HG03066 (cell line): Measurements from ENCODE around the gene TTC9B.
"Not testable (repeated sequence)": the region's sequence is repeated elsewhere in the genome, so short reads cannot be mapped to it uniquely, and the experiment has no call there.

Source experiments
- ATAC-seq: cut with Tn5 transposase; IDR thresholded peaks from one replicate; pipeline ENCODE4 v1.9.1; 2021; ENCODE audit warnings: low read depth; ENCODE audit not compliant: unreplicated experiment

Gene TTC9B

DNA sequence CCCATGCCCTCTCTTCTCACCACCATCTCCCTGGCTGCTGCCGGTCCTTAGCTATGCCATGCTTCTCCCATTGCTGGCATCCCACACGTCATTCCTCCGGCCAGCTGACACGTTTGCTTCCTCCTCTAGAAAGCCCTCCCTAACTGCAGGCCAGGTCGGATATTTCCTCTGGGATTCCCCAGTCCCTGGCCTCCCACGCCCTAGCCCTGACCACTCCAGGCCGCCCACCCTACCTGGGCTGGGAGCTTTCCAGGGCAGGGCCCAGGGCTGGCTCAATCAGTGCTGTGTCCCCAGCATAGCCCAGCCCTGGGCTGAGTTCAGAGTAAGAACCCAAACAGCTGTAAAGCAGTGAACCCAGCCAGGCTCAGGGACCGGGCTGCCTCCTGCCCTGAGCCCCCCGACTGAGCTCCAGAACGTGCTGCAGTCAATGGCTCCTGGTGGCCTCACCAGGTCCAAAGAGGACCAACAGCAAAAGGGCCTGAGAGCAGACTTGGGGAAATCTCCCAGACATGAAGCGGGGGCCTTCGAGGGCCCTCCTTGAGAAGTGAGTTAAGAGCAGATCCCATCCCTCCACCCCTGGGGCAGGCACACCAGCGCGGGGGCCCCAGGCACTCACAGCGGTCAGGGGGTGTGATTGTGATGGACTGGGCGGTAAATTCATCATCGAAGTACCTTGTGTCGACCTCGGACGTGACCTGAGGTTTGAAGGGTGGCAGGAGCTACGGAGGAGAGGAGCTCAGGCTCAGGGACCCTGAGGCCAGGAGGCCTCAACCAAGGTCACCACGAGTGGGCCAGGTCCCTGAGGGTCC is 16.4 kb upstream of the TTC9B start:
- ATAC-seq, result no peak

DNA sequence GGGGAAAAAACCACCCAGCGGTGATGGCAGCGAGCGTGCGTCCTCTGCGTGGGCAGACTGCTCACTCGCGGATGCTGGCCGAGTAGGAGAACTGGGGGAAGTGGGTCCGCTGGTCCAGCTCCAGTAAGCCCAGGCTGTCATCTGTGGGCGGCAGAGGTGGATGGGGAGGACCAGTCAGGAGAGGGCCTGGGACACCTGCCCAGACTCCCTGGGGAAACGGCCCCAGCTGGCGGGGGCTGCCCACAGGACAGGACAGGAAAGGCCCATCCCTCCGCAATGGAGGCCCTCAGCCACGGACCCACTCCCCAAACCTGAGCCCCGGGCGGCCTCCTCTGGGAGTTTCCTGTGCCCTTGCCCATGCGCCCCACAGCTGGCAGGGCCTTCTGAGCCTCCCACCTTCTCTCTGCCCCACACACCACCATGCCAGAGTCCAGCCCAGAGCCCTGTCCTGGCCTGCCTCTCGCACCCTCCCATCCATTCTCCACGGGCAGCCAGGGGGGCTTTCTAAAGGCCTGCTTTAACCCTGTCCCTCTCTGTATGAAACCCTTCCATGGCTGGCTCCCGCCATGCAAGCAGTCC is 15.7 kb upstream of the TTC9B start:
- ATAC-seq, result no peak

DNA sequence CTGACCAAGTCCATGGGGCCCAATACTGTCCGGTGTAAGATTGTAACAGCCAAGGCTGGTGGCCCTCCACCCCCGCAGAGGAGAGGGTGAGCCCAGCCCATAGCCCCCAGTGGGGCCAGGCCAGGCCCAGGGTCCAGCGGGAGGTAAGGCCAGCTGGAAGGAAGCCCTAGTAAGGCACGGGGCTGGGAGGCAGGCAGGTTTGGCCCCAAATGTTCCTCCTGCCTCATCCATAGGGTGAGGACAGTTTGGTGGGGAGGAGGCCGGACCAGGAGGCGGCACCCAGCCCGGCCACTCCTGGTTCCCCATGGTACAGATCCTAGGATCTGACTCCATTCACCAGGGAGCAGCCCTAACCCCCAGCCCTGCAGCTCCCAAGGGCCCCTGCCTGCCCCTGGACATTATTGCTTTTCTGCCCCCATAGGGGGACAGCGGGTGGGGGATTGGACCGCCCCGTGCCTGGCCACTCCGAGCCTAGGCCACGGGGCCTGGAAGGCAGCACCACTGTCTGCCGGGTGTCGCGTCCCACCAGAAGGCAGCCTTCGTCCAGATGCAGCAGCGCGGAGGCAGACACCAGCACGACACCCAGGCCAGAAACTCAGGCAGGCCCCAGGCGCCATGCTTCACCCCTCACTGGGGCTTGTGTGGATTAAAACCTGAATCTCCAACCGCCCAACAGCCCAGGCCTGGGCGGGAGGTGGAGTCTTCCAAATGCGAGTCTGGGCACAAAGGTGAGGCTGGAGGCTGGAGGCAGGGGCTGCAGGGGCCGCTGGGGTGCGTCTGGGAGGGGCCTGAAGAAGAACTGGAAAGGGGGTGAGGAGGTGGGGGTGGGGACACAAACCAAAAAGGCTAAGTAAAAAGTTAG is 15.0 kb upstream of the TTC9B start:
- no peak for ATAC-seq

DNA sequence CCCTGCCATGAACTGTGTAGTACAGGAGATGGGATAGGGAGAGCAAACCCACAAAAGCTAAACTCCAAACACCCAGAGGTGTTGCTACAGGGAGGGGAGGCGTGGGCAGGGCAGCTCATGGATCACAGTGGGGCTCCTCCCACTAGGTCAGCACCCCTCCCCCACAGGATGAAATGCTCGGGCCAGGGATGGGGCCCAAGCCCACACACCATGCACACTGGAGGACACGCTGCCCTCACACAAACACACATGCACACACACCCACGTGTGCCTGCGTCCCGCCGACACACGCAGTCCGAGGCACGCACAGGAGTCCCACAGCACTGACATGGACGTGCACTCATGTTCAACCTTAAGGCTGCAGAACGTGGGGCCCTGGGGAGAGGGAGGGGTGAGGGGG is 14.3 kb upstream of the TTC9B start:
- ATAC-seq, result no peak

DNA sequence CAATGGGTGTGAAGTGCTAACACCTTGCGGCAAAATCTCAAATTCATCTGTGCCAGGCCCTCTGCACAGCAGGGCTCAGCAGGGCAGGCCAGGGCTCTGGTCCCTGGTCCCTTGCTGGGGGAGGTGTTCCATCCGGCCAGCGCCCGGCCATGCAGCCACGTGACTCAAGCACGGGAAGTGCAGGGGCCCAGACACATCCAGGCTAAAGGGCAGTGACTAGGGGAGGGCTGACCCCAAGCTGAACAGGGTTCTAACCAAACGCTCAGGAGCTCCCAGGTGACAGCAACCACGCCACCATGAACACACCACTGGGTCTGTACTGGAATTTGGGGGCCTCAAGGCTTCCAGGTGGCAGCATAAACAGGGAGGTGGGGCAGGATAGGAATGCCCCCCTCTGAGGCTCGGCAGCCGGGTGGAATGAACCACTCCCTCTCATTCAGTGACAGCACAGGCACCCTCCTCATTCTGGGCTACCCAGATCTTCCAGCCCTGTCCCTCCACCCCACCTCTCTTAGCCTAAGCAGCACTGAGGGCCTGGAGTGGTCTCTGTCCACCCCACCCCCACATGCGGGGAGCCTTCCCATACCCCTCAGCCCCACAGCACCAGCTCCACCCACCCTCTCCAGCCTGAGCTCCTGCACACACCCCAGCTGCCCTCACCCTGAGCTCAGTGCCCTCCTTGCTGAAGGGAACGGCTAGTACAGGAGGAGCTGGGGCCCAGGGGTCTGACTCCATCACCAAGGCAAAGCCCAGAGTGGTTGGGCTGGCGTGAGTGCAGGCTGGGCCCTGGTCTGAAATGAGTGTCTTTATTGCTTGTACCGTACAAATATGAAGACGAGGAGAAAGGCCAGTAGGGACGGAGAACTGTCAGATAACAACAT is 13.6 kb upstream of the TTC9B start:
- no peak for ATAC-seq

DNA sequence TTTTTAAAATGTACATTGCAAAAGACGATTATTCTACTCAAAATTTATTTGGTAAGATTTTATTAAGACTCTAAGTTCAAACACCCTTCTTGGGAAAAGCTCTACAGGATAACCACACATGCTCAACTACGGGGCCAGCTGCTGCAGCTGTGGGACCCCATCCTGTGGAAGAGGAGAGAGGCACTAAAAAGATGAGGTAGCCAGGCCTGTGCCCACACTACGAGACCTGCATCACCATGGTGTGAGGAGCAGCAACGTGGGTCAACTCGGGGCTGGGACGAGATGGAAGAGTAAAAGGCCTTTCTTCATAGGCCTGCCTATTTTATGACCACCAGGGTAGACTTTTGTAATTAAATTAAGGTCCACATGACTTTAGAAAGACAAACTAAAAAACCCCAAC is 12.9 kb upstream of the TTC9B start:
- no peak for ATAC-seq

DNA sequence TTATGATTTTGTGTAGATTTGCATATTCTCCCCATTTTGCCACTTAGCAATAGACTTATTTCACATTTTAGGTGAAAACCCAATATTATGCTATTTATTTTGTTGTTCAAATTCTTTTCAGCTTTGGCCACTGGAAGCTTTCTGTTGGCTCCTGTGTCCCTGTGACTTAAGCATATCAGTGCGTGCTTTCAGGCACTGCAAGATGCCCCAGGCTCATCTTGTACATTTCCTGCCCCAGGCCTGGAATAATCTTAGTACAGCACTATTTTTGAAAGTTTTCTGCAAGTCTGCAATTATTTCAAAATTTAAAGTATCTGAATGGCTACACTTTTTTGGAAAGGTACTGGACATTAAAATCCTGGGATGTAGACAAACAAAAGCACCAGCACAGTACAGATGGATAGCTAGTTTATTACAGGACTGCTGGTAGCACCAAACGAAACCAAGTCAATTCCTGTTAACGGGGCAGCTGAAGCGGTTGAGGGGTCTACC is 11.8 kb upstream of the TTC9B start:
- ATAC-seq, result no peak

DNA sequence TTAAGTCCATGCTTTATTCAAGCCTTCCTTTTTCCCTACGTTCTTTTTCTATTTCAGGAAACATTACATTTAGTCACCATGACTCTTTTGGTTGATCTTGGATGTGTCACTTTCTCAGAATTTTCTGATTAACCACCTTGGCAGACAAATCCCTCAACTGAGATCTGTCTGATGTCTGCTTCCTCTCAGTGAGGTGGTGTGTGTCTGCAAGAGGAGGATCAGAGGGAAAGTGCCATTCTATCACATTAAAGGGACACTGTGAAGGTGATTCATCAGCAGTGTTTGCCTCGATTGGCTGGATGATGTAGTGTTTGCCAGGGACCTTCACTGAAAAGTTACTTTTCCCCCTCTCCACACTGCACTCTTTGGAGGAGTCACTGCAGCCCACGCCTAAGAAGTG is 11.3 kb upstream of the TTC9B start:
- ATAC-seq, result no peak

DNA sequence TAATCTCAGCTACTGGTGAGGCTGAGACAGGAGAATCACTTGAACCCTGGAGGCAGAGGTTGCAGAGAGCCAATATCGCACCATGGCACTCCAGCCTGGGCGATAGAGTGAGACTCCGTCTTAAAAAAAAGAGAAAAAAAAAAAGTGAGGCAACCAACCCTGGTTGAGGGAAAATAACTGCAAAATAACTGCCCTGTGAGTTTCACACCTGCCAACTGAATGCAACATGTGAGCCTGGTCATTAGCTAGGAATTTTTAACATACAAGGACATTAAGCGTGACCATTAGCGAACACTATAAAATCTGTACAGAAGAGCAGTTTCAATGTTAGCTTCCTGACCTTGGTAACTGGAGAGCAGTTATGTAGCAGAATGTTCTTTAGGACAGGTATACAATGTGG is 10.7 kb upstream of the TTC9B start:
- no peak for ATAC-seq

DNA sequence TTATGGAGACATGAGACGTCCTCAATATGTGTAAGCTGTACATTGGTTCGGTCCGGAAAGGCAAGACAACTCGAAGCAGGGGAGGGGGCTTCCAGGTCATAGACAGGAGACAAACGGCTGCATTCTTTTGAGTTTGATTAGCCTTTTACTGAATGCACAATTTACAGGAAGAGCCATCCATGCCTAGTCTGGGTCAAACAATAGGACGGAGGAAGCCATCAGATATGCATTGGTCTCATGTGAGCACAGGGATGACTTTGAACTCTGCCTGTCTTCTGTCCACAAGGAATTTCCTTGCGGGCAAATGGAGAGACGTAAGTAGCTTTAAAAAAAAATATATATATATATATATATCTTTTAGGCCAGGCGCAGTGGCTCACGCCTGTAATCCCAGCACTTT is 10.2 kb upstream of the TTC9B start:
- no peak for ATAC-seq

DNA sequence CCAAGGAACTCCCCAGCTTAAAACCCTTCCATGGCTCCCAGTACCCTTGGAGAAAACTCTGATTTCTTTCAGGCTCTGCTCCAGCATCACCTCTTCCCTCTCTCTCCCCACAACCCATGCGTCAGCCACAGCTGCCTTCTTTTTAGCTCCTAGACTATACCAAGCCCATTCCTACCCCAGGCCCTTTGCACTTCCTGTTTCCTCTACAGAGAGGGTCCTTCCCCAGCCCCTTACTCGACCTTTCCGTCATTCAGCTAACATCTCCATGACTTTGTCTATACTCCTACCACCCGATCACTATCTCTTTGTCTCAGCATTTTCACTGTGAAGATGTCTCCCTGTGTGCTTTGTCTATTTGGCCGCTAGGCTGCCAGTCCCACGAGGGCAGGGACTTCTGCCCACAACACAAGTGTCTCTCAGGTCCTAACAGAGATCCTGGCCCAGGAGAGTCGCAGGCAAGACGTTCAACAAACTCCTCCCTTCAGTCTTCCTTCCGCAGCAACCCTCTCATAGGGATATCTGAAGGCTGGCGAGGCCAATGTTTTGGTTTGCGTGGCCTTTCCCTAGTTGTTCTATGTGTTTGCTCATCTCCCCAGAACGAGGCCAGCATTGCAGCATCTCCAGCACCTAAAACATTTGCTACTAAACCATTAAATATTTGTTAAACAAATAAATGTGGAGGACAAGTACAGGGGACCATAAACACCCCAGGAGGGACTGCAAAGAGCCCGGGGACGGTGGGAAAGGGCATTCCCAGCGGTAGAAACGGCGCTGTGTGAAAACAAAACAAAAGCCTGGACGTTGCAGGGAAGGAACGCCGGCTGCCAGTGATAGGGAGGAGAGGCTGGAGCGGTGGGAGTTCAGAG is 7.5 kb upstream of the TTC9B start:
- no peak for ATAC-seq

DNA sequence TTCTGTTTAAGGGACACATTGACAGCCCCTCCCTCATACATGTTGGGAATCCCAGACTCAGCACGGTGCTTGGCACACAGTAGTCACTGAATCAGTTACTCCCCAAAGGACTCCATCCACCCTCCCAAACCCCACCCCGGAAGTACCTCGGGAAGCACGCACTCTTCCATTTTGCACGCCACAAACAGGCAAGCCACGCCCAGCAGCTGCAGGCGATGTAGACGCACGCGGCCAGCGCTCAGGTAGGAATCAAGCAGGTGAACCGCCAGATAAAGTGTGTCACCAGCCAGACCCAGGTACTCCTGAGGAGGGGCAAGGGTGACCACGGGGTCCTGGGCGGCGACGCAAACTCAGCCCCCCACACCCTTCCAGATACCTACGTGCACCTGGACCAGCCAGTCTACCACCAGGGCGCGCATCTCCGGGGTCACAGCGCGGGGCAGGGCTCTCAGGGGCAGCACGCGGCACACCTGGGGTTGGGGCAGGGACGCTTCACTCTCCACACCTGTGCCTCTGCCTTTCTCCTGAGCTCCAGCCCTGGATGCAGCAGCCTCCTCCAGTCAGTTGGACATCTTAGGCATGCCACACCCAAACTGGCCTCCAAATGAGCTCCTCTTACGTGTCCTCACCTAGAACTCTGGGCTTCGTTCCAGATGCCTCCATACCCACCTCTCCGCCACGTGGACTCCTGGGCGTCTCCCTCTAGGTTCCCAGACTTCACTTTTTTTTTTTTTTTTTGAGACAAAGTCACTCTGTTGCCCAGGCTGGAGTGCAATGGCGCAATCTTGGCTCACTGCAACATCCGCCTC is 6.4 kb upstream of the TTC9B start:
- ATAC-seq, result no peak

DNA sequence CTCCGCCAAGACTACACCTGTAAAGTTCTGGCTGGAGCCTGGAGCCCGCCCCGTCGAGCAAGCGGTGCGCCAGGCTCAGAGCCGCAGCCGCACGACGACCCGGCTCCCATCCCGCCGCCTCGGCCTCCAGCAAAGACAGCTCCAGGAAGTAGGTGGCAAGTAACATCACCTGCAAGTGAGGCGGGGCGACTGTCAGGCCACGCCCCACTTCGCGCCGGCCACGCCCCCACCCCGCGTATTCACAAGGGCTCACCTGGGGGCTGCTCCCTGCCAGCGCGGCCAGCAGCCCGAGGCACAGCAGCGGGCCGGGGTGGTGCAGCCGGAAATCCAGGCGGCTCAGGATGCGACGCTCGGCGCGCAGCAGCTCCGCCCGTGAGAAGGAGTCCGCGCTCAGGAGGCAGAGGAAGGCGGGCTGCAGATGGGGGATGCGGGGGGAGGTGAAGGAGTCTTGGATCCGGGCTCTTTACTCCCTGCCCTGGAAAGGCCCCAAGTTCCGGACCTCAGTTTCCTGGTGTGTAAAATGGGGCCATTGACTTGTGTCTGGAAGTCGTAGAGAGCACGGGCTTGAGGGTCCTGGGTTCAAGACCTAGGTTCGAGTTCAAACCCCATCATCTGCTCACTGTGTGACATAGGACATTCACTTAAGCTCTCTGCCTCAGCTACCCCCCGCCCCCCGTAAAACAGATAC is 5.1 kb upstream of the TTC9B start:
- ATAC-seq, result no peak

DNA sequence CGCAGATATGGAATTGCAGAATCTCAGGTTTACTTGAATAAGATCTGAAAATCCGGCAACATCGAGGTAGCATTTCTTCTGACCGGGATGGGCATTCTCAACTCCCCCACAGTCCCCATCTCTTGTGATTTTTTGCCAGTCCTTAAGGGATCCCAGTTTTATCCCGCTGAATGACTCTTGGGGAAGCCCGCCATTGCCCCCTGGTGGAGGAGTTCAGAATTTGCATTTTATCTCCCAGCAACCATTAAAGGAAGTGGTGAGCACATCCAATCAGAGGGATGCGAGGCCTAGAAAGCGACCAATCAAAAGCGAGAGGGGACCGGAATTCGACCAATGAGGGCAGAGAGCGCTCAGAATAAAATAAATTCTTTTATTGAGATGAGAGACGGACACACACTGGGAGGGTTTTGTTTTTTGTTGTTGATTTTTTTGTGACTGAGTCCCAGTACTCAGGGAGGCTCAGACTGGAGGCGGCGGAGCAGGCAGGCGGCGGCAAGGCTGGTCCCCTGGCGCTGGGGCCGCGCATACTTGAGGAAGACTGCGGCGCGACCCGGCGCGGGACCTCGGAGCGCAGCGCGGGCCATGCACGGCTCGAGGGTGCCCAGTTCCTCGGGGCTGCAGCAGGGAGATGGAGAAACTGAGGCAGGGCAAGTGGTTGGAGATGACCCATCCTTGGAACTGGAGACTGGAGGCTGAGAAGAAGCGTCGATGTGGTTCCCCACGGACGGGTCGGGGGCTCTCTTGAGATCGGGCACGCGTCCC is 3.9 kb upstream of the TTC9B start:
- no peak for ATAC-seq

DNA sequence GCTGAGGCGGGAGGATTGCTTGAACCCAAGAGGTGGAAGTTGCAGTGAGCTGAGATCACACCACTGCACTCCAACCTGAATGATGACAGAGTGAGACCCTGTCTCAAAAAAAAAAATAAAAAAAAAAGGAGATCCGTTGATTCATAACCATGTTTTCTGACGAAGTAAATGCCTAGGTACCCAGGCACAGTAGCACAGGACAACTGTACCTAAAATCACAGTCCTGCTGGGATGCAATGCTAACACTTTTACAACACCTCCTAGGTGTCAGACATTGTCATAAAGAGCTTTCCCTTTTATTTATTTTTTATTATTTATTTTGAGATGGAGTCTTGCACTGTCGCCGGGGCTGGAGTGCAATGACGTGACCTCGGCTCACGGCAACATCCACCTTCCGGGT is 2.5 kb upstream of the TTC9B start:
- ATAC-seq, result no peak

DNA sequence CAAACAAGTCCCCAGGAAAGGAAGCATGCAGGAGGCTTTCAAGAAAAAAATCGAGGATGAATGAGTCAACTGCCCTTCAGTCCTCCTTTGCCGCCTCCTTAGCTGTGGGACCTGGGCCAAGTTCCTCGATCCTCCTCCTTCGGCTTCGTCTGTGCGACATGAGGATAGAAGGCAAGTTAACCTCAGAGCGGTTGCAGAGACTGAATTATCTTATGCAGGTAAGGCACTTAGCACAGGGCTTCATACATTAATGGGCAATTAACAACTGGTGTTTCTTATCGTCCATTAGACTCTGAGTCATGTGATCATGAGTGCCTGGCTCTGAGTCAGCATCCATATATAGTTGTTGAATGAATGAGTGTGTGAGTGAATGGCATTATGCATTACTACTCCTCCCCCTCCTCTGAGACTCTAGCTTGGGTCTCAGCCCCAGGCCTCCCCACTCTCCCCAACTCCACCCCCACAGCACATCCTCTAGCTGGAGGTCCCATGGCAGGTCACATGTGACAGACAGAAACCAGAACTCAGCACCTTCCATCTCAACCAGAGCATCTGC is 1.6 kb upstream of the TTC9B start:
- ATAC-seq, result no peak

DNA sequence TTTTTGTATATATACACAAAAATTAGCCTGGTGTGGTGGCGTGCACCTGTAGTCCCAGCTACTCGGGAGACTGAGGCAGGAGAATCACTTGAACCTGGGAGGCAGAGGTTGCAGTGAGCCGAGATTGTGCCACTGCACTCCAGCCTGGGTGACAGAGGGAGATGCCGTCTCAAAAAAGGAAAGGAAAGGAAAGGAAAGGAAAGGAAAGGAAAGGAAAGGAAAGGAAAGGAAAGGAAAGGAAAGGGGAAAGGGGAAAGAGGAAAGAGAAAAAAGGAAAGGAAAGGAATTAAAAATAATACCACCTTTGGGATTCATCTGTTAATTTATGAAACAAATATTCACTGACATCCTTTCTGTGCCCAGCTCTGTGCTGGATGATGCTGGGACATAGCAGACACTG is 845 bp upstream of the TTC9B start:
- ATAC-seq, result not testable (repeated sequence)
